Ammon's horn (tissue), 1 donor: ENCODE data around the gene TARS3.
A peak's percentile ranks its signal among the peaks of the same experiment; 100 is the strongest.

Experiments
- DNase-seq: peaks from one replicate; pipeline ENCODE4 v3.0.0-alpha.2; 2016; ENCODE audit warnings: low spot score

The TARS3 gene

GRCh38 chr15:101623367-101624304, 100.6 kb downstream of the TARS3 start:
- no peak for DNase-seq

GRCh38 chr15:101621961-101622360, 102.3 kb downstream of the TARS3 start:
- no peak for DNase-seq

- DNase-seq, result no peak
These were observed 103.6 kb downstream of the TARS3 start for GRCh38 chr15:101620671-101621070.

GRCh38 chr15:101619615-101619865, 104.7 kb downstream of the TARS3 start:
- no peak for DNase-seq

- DNase-seq, result no peak
These were observed 105.2 kb downstream of the TARS3 start for GRCh38 chr15:101618851-101619614.

DNA sequence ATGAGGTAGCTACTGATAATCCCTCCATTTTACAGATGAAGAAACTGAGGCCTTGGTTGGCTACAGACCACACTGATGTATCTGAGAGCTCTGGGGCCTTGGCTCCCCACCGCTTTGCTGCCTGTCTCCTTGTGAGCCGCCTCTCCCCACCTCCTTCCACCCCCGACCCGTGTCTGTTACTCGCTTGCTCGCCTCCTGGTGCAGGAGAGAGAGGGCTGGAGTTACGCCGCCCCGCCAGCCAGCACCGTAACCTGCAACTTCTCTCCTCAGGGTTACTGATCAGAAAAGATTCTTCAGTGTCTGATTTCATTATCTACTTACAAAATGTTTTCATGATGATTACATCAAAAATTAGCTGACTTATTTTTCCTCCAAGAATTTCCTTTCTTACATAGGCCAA, 106.2 kb downstream of the TARS3 start:
- no peak for DNase-seq

- no peak for DNase-seq
These were observed 106.8 kb downstream of the TARS3 start for GRCh38 chr15:101617390-101617965.

- no peak for DNase-seq
These were observed 108.1 kb downstream of the TARS3 start for GRCh38 chr15:101615986-101616848.

DNA sequence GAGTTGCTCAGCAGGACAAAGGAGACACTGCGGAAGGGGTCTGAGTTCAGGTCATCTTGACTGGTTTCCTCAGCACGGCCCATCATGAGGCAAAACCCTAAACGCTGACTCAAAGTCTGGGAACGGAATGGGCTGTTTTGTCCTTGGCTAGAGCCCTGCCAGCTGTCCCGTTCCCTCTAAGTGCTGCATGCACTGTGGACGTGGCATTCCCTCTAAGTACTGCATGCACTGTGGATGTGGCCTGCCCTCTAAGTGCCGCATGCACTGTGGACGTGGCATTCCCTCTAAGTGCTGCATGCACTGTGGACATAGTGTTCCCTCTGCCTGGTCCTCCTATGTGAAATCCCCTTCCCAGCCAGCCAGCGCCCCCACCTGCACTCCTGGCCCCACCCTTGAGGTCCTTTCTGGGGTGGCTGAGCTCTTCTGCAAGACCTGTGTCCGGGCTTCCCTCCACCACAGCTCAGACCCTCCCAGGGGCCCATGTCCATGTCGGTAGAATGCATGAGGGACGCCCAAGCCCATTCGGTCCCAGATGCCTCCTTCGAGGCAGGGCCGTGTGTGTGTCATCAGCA, 108.8 kb downstream of the TARS3 start:
- DNase-seq, result no peak

GRCh38 chr15:101614761-101615160, 109.5 kb downstream of the TARS3 start:
- no peak for DNase-seq

GRCh38 chr15:101614001-101614585, 110.2 kb downstream of the TARS3 start:
- no peak for DNase-seq

- peak; percentile 72 for DNase-seq
These were observed 110.9 kb downstream of the TARS3 start for GRCh38 chr15:101613130-101614000.

- DNase-seq, result no peak
These were observed 111.6 kb downstream of the TARS3 start for GRCh38 chr15:101612676-101613075.

- DNase-seq, result no peak
These were observed 112.5 kb downstream of the TARS3 start for GRCh38 chr15:101611580-101612299.

DNA sequence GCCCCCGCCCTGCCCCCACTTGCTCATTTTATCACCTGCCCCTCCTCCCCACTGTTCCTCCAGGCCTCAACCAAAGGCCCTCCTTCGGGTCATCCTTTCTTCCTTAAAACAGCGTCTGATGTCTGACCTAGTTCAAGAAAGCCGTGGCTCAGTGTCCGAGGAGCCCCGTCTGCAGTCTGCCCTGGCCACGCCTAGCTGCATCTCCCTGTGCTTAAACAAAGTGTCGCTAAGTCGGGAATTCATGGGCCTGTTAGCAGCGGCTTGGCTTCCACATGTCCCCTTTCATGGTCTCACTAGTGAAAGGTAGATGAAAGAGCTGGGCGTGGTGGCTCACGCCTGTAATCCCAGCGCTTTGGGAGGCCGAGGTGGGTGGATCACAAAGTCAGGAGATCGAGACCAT, 113.3 kb downstream of the TARS3 start:
- DNase-seq, result no peak

GRCh38 chr15:101610611-101611000, 113.7 kb downstream of the TARS3 start:
- DNase-seq, result no peak

GRCh38 chr15:101609742-101610610, 114.3 kb downstream of the TARS3 start:
- DNase-seq, result no peak

DNA sequence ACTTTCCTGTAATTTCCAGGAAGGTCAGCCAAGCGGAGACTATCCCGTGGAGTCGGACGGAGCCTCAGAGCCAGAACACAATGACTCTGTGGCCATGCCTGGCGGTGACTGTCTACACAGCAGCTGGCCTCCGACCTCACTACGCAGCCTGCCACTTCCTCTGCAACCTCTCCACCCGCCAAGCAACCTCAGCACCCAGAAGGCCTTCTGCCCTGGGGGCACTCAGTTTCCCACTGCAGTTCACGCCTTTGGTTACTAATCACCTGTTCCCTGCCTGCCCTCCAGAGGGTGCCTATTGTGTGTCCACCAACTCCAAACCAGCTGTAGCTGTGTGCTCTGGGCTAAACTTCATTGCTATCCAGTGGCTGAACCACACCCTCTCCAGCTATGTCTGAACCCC, 116.1 kb downstream of the TARS3 start:
- no peak for DNase-seq

DNA sequence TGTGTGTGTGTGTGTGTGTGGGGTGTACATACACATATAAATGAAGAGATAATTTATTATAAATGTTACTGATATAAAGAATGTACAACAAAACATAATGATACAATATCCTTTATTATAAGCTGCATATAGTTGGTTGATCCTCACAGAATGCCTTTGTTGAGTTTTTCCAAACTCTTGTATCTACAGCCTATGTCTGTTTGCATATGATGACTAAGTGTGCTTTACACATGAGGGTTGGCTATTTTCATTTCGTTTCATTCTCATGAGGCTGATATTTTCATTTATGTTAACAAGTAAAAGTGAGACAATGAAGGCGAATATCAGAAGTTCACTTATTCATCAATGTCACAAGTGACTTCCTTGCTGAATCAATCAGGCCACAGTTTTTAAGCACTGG, 117.2 kb downstream of the TARS3 start:
- no peak for DNase-seq
